IMR-90 (cell line): Measurements from ENCODE around the gene DYNLT2B. TPM values are rescaled to one million over a fixed set of nuclear protein-coding genes. Genes with fewer than 3 reads are reported as not detected.

Source experiments
- ATAC-seq: fragments of 200-7000 bp; cut with Tn5 transposase; 2 replicates; pipeline ENCODE4 v1.9.1; 2020; ENCODE audit warnings: low read depth, mild to moderate bottlenecking, moderate library complexity
- BruUV-seq: library from RNA; stranded (reverse); fragments of 400-500 nt; replicated peaks from 2 replicates; lab custom pipeline; 2021; lab: Mats Ljungman, UMichigan
- CTCF ChIA-PET: fragments of 300-600 bp; formaldehyde crosslinking; extraction: SDS; loops from one replicate; lab custom pipeline; 2021; ENCODE audit warnings: antibody characterized with exemption; lab: Yijun Ruan, JAX
- POLR2A ChIA-PET: fragments of 300-600 bp; sonication (Branson Sonifier 250); formaldehyde crosslinking; loops from one replicate; lab custom pipeline; 2022; ENCODE audit warnings: antibody characterized with exemption; ENCODE audit not compliant: unreplicated experiment; lab: Charles Lee
- DNase-seq: peaks from one replicate; pipeline ENCODE4 v3.0.0; 2013
- H2AFZ ChIP-seq: replicated peaks from 2 replicates; pipeline ENCODE3; 2013; ENCODE audit warnings: low read length, mild to moderate bottlenecking; ENCODE audit not compliant: poor library complexity
- H2AK5ac ChIP-seq: 2 replicates; pipeline ENCODE4 v1.6.1; 2013; ENCODE audit warnings: low read depth, low read length, inconsistent platforms
- H2AK9ac ChIP-seq: replicated peaks from 2 replicates; pipeline ENCODE3; 2013; ENCODE audit warnings: mild to moderate bottlenecking, low read depth, low read length, moderate library complexity; ENCODE audit not compliant: poor library complexity
- H2BK120ac ChIP-seq: 2 replicates; pipeline ENCODE4 v1.6.1; 2013; ENCODE audit warnings: low read depth, low read length, inconsistent platforms
- H2BK15ac ChIP-seq: 3 replicates; pipeline ENCODE4 v1.6.1; 2013; ENCODE audit warnings: low read depth, low read length, inconsistent platforms
- H2BK20ac ChIP-seq: 2 replicates; pipeline ENCODE4 v1.6.1; 2013; ENCODE audit warnings: low read depth, mild to moderate bottlenecking, inconsistent platforms, low read length, moderate library complexity
- H2BK5ac ChIP-seq: 2 replicates; pipeline ENCODE4 v1.6.1; 2013; ENCODE audit warnings: mild to moderate bottlenecking, low read depth, low read length, inconsistent platforms; ENCODE audit not compliant: poor library complexity, severe bottlenecking
- H3K14ac ChIP-seq: replicated peaks from 2 replicates; pipeline ENCODE4 v1.6.1; 2013; ENCODE audit warnings: low read depth, low read length, inconsistent platforms
- H3K18ac ChIP-seq: 2 replicates; pipeline ENCODE4 v1.6.1; 2013; ENCODE audit warnings: low read depth, low read length, control low read depth
- H3K23ac ChIP-seq: 2 replicates; pipeline ENCODE4 v1.6.1; 2013; ENCODE audit warnings: low read depth, low read length, inconsistent platforms
- H3K27ac ChIP-seq: 2 replicates; pipeline ENCODE4 v1.5.1; 2013; ENCODE audit warnings: mild to moderate bottlenecking, control low read depth, low read length; ENCODE audit not compliant: insufficient read depth
- H3K27me3 ChIP-seq: 2 replicates; pipeline ENCODE4 v1.6.1; 2013; ENCODE audit warnings: low read length; ENCODE audit not compliant: control insufficient read depth, insufficient read depth
- H3K36me3 ChIP-seq: 2 replicates; pipeline ENCODE4 v1.6.1; 2013; ENCODE audit warnings: low read length, mixed read lengths; ENCODE audit not compliant: control insufficient read depth, insufficient read depth
- H3K4ac ChIP-seq: 2 replicates; pipeline ENCODE4 v1.6.1; 2013; ENCODE audit warnings: low read depth, low read length, inconsistent platforms
- H3K4me1 ChIP-seq: 2 replicates; pipeline ENCODE4 v1.6.1; 2013; ENCODE audit warnings: low read length, mixed read lengths; ENCODE audit not compliant: control insufficient read depth, insufficient read depth
- H3K4me2 ChIP-seq: 2 replicates; pipeline ENCODE4 v1.6.1; 2013; ENCODE audit warnings: low read depth, mild to moderate bottlenecking, control low read depth, low read length, moderate library complexity
- H3K4me3 ChIP-seq: 2 replicates; pipeline ENCODE4 v1.5.1; 2013; ENCODE audit warnings: low read depth, mild to moderate bottlenecking, control low read depth, low read length, moderate library complexity; ENCODE audit not compliant: insufficient read depth
- H3K56ac ChIP-seq: 2 replicates; pipeline ENCODE4 v1.6.1; 2013; ENCODE audit warnings: low read length, inconsistent platforms; ENCODE audit not compliant: insufficient read depth; ENCODE audit errors: extremely low read depth
- H3K79me1 ChIP-seq, 2 experiments: 2 replicates each; pipeline ENCODE4 v1.6.1; 2013; ENCODE audit warnings: low read length in 2 of 2, inconsistent platforms in 1 of 2, low read depth in 1 of 2
- H3K9ac ChIP-seq: 2 replicates; pipeline ENCODE4 v1.6.1; 2013; ENCODE audit warnings: low read depth, low read length, control low read depth
- H3K9me1 ChIP-seq: 2 replicates; pipeline ENCODE4 v1.6.1; 2013; ENCODE audit warnings: low read length, inconsistent platforms; ENCODE audit not compliant: insufficient read depth
- H3K9me3 ChIP-seq: 2 replicates; pipeline ENCODE4 v1.6.1; 2013; ENCODE audit warnings: low read length; ENCODE audit not compliant: control insufficient read depth, insufficient read depth
- H4K20me1 ChIP-seq: 2 replicates; pipeline ENCODE4 v1.6.1; 2013; ENCODE audit warnings: low read length, inconsistent platforms; ENCODE audit not compliant: insufficient read depth
- H4K5ac ChIP-seq: 2 replicates; pipeline ENCODE4 v1.6.1; 2013; ENCODE audit warnings: mild to moderate bottlenecking, low read depth, low read length, control low read depth
- H4K8ac ChIP-seq, 2 experiments: 2 replicates each; pipeline ENCODE4 v1.6.1; 2013; ENCODE audit warnings: low read depth in 2 of 2, low read length in 2 of 2, control low read depth in 1 of 2, inconsistent platforms in 1 of 2
- H4K91ac ChIP-seq: 2 replicates; pipeline ENCODE4 v1.6.1; 2013; ENCODE audit warnings: low read depth, low read length, inconsistent platforms; ENCODE audit not compliant: insufficient read depth
- BHLHE40 ChIP-seq: fragments of 150-350 bp; IDR thresholded peaks from 2 replicates; pipeline ENCODE4 v1.6.1; 2016; ENCODE audit warnings: mild to moderate bottlenecking, low read depth, low read length
- CEBPB ChIP-seq: IDR thresholded peaks from 2 replicates; pipeline ENCODE4 v1.6.1; 2012; ENCODE audit warnings: low read depth, low read length, improper control_type of control experiment
- CHD1 ChIP-seq: IDR thresholded peaks from 2 replicates; pipeline ENCODE4 v1.6.1; 2012; ENCODE audit warnings: low read depth, low read length, improper control_type of control experiment
- ELK1 ChIP-seq: fragments of 150-350 bp; IDR thresholded peaks from 2 replicates; pipeline ENCODE4 v1.6.1; 2016; ENCODE audit warnings: low read depth, mild to moderate bottlenecking, low read length, moderate library complexity, borderline replicate concordance
- FOS ChIP-seq: fragments of 150-350 bp; IDR thresholded peaks from 2 replicates; pipeline ENCODE4 v1.6.1; 2016; ENCODE audit warnings: low read depth, low read length
- MAFK ChIP-seq: IDR thresholded peaks from 2 replicates; pipeline ENCODE4 v1.6.1; 2012; ENCODE audit warnings: low read depth, low read length, improper control_type of control experiment
- MAZ ChIP-seq: IDR thresholded peaks from 2 replicates; pipeline ENCODE4 v1.6.1; 2012; ENCODE audit warnings: low read depth, mild to moderate bottlenecking, low read length, improper control_type of control experiment, moderate library complexity, borderline replicate concordance
- NFE2L2 ChIP-seq: fragments of 150-350 bp; IDR thresholded peaks from 2 replicates; pipeline ENCODE4 v1.6.1; 2016; ENCODE audit warnings: low read depth, mild to moderate bottlenecking, low read length
- RAD21 ChIP-seq: IDR thresholded peaks from 2 replicates; pipeline ENCODE4 v1.6.1; 2012; ENCODE audit warnings: low read length, improper control_type of control experiment
- RCOR1 ChIP-seq: IDR thresholded peaks from 2 replicates; pipeline ENCODE4 v1.6.1; 2012; ENCODE audit warnings: mild to moderate bottlenecking, low read length, improper control_type of control experiment; ENCODE audit not compliant: insufficient replicate concordance
- SMC3 ChIP-seq: fragments of 150-350 bp; IDR thresholded peaks from 2 replicates; pipeline ENCODE4 v1.6.1; 2016; ENCODE audit warnings: low read depth, mild to moderate bottlenecking, antibody characterized with exemption, low read length, moderate library complexity
- WGBS, 2 experiments: methylation state at CpG; one replicate each; pipeline versions ENCODE4 v1.1.5 to v1.1.7; 2013; ENCODE audit warnings: missing lambda C conversion rate in 2 of 2; ENCODE audit not compliant: insufficient read length in 1 of 2; ENCODE audit errors: extremely low coverage in 2 of 2; 5-methylcytosine and 5-hydroxymethylcytosine counted together
- dilution Hi-C: fragments of 300-500 bp; cut with HindIII; formaldehyde crosslinking; loops from one replicate; pipeline ENCODE4 v1.14.3; 2018; ENCODE audit warnings: low sequenced_read_pairs; ENCODE audit not compliant: unreplicated experiment
- in situ Hi-C: fragments of 300-500 bp; cut with MboI; formaldehyde crosslinking; loops from 3 replicates; pipeline ENCODE4 v1.14.3; 2019; ENCODE audit warnings: low sequenced_read_pairs, inconsistent platforms, mixed read lengths
- intact Hi-C: fragments of 100-400 bp; cut with micrococcal nuclease; formaldehyde crosslinking; loops from 2 replicates; pipeline ENCODE4 v1.10.0; 2022
- polyA plus RNA-seq, 3 experiments: library from polyadenylated mRNA; depleted of rRNA; stranded (reverse); fragments of >200 nt; gene quantifications; 2 replicates each; pipeline ENCODE4 v1.2.3, GENCODE V29; 2012; ENCODE audit warnings: low replicate concordance in 1 of 3
- total RNA-seq: library from RNA; depleted of rRNA; stranded (reverse); fragments of >200 nt; gene quantifications from 2 replicates; pipeline ENCODE4 v1.2.3, GENCODE V29; 2012
- TF ChIP-seq, protein P1 (sequence below): fragments of 150-350 bp; IDR thresholded peaks from 2 replicates; pipeline ENCODE4 v1.6.1; 2017; ENCODE audit warnings: mild to moderate bottlenecking, antibody characterized with exemption, low read length, low read depth
- TF ChIP-seq, protein P2 (sequence below): conservative IDR thresholded peaks from 2 replicates; pipeline ENCODE4 v1.5.1; 2012; ENCODE audit warnings: mild to moderate bottlenecking, low read depth, low read length, improper control_type of control experiment

Gene DYNLT2B
- total and polyA plus RNA-seq, 2 of the 4 experiments (the other 2 are of a cell fraction) = 2.2 to 6.0 TPM

DNA sequence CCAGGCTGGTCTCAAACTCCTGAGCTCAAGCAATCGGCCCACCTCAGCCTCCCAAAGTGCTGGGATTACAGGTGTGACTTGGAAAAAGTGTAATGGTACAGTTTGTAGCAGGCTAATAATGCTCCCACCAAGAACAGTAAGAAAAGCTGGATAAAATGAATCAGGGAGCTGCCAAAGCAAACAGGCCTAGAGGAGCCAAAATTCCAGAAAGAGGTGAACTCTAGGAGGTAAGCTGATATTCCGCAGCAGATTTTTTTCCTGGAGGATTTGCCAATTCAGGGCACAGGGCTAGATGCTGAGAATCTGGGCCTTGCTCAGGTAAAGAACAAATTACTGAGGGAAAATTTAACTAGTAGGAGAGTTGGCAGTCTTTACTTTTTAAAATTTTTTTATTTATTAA, 19.5 kb downstream of the DYNLT2B start:
- no peak overlapping the region for H3K56ac ChIP-seq
- H2AK5ac ChIP-seq = no peak overlapping the region
- no peak overlapping the region for H4K5ac ChIP-seq
- TF ChIP-seq ELK1 = no peak
- no peak for TF ChIP-seq BHLHE40
- no peak for TF ChIP-seq NFE2L2
- TF ChIP-seq MAZ = no peak
- no peak for TF ChIP-seq CHD1
- no peak for TF ChIP-seq CEBPB
- TF ChIP-seq, protein P1, sequence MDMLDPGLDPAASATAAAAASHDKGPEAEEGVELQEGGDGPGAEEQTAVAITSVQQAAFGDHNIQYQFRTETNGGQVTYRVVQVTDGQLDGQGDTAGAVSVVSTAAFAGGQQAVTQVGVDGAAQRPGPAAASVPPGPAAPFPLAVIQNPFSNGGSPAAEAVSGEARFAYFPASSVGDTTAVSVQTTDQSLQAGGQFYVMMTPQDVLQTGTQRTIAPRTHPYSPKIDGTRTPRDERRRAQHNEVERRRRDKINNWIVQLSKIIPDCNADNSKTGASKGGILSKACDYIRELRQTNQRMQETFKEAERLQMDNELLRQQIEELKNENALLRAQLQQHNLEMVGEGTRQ = no peak
- TF ChIP-seq MAFK = no peak
- TF ChIP-seq RCOR1 = no peak
- TF ChIP-seq, protein P2, sequence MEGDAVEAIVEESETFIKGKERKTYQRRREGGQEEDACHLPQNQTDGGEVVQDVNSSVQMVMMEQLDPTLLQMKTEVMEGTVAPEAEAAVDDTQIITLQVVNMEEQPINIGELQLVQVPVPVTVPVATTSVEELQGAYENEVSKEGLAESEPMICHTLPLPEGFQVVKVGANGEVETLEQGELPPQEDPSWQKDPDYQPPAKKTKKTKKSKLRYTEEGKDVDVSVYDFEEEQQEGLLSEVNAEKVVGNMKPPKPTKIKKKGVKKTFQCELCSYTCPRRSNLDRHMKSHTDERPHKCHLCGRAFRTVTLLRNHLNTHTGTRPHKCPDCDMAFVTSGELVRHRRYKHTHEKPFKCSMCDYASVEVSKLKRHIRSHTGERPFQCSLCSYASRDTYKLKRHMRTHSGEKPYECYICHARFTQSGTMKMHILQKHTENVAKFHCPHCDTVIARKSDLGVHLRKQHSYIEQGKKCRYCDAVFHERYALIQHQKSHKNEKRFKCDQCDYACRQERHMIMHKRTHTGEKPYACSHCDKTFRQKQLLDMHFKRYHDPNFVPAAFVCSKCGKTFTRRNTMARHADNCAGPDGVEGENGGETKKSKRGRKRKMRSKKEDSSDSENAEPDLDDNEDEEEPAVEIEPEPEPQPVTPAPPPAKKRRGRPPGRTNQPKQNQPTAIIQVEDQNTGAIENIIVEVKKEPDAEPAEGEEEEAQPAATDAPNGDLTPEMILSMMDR = no peak
- TF ChIP-seq SMC3 = no peak
- TF ChIP-seq FOS = no peak
- TF ChIP-seq RAD21 = no peak
- H4K91ac ChIP-seq = no peak overlapping the region
- H2AK9ac ChIP-seq = no peak overlapping the region
- no peak overlapping the region for H2BK5ac ChIP-seq
- ATAC-seq = no peak
- no TSS peak for BruUV-seq
- in situ Hi-C loops = no loop called here
- no CpG with 5 or more reads among the region's 2 CpGs for WGBS, 2 experiments
- CTCF ChIA-PET = interaction anchor here (1.1 kb wide), 1 partner anchor 25 kb away, joined by 4 read pairs; no protein-coding TSS in a partner anchor
- H3K9ac ChIP-seq = no peak overlapping the region
- dilution Hi-C loops = no loop called here
- H2AFZ ChIP-seq = no peak overlapping the region
- no peaks in the 10 kb centered on the region for H4K20me1 ChIP-seq
- H3K4me2 ChIP-seq = no peak overlapping the region
- no peak for DNase-seq
- no peaks in the 10 kb centered on the region for H3K9me1 ChIP-seq
- no peak overlapping the region for H3K27ac ChIP-seq
- H3K9me3 ChIP-seq = no peaks in the 10 kb centered on the region
- no peak overlapping the region for H2BK15ac ChIP-seq
- intact Hi-C loops = no loop called here
- no peak overlapping the region for H3K4ac ChIP-seq
- H3K79me1 ChIP-seq = no peaks in the 10 kb centered on the region
- H3K14ac ChIP-seq = no peak overlapping the region
- H3K4me1 ChIP-seq = no peaks in the 10 kb centered on the region
- no peak overlapping the region for H3K4me3 ChIP-seq
- no peak overlapping the region for H2BK120ac ChIP-seq
- H2BK20ac ChIP-seq = no peak overlapping the region
- no peaks in the 10 kb centered on the region for H3K36me3 ChIP-seq
- POLR2A ChIA-PET = interaction anchor here (0.7 kb wide), 1 partner anchor 191 kb away, joined by 5 read pairs; no protein-coding TSS in a partner anchor
- H4K8ac ChIP-seq = no peak overlapping the region
- no peak overlapping the region for H3K23ac ChIP-seq
- no peaks in the 10 kb centered on the region for H3K27me3 ChIP-seq
- no peak overlapping the region for H3K18ac ChIP-seq
